ENCODE results near the gene ZNF423. TPM values are rescaled to one million over a fixed set of nuclear protein-coding genes. Genes with fewer than 3 reads are reported as not detected.

ZNF423 gene
- total and polyA plus RNA-seq, 10 donors: 0.36 to 7.0 (median 3.7) TPM

- Histone ChIP-seq H3K36me3 (no peaks in the 10 kb centered on the region), H3K4me1 (peaks cover 0 to 18% (median 0%) of the 10 kb centered on the region in 6 donors), H3K27ac (peak overlapping the region in 6 of 8 donors; percentile 26 to 75 (median 69)), H3K9me3 (no peaks in the 10 kb centered on the region), H3K27me3 (replicated peaks in 1 of 7) (peaks cover 0 to 10% (median 0%) of the 10 kb centered on the region in 7 donors), H3K4me3 (peak overlapping the region in 3 of 8 donors; percentile 7 to 32 (median 21))
- TF ChIP-seq POLR2AphosphoS5 (IDR thresholded peaks at IDR 0.05) (no peak), POLR2A (IDR thresholded peaks at IDR 0.05) (no peak), CTCF (IDR thresholded peaks at IDR 0.05 in 8 of 11, conservative IDR thresholded peaks at IDR 0.05 in 3 of 11) (no peak)
- peak; percentile 38 for DNase-seq
- intact Hi-C loops (cut with DNase I; ENCODE audit: low total_unique reads): no loop called here
- 21 to 33% (median 25%) methylated on average over 4 of the region's 4 CpGs for WGBS, 5 donors
Measured at GRCh38 chr16:49452108-49452507, 403.8 kb downstream of the ZNF423 start.

- no peak for TF ChIP-seq CTCF (IDR thresholded peaks at IDR 0.05 in 8 of 11, conservative IDR thresholded peaks at IDR 0.05 in 3 of 11)
- TF ChIP-seq POLR2A (IDR thresholded peaks at IDR 0.05): no peak
- TF ChIP-seq POLR2AphosphoS5 (IDR thresholded peaks at IDR 0.05): no peak
- H3K27me3 ChIP-seq (replicated peaks in 1 of 7): no peaks in the 10 kb centered on the region
- no peaks in the 10 kb centered on the region for H3K9me3 ChIP-seq
- H3K4me1 ChIP-seq: peaks cover 0 to 15% (median 7%) of the 10 kb centered on the region in 6 donors
- intact Hi-C loops (cut with DNase I; ENCODE audit: low total_unique reads): no loop called here
- no peak overlapping the region for H3K27ac ChIP-seq
- 88 to 99% (median 92%) methylated on average over 2 of the region's 2 CpGs for WGBS, 5 donors
- DNase-seq: no peak
- no peaks in the 10 kb centered on the region for H3K36me3 ChIP-seq
- H3K4me3 ChIP-seq: no peak overlapping the region
Measured at GRCh38 chr16:49446805-49447204, 409.1 kb downstream of the ZNF423 start.

- H3K27me3 ChIP-seq (replicated peaks in 1 of 7): no peaks in the 10 kb centered on the region
- no peaks in the 10 kb centered on the region for H3K9me3 ChIP-seq
- intact Hi-C loops (cut with DNase I; ENCODE audit: low total_unique reads): no loop called here
- peak; percentile 65 for DNase-seq
- no peaks in the 10 kb centered on the region for H3K36me3 ChIP-seq
- no peak overlapping the region for H3K4me3 ChIP-seq
- WGBS, 5 donors: 85 to 95% (median 91%) methylated on average over 9 of the region's 9 CpGs
- H3K27ac ChIP-seq: no peak overlapping the region
- no peak for TF ChIP-seq POLR2AphosphoS5 (IDR thresholded peaks at IDR 0.05)
- TF ChIP-seq POLR2A (IDR thresholded peaks at IDR 0.05): no peak
- TF ChIP-seq CTCF (IDR thresholded peaks at IDR 0.05 in 8 of 11, conservative IDR thresholded peaks at IDR 0.05 in 3 of 11): no peak
- peaks cover 0 to 40% (median 22%) of the 10 kb centered on the region in 6 donors for H3K4me1 ChIP-seq
Measured at GRCh38 chr16:49443576-49443975, 412.3 kb downstream of the ZNF423 start.

GRCh38 chr16:49442805-49443204, 413.1 kb downstream of the ZNF423 start:
- no peaks in the 10 kb centered on the region for H3K36me3 ChIP-seq
- no peak overlapping the region for H3K27ac ChIP-seq
- intact Hi-C loops (cut with DNase I; ENCODE audit: low total_unique reads): no loop called here
- no peaks in the 10 kb centered on the region for H3K27me3 ChIP-seq (replicated peaks in 1 of 7)
- 36 to 48% (median 38%) methylated on average over 5 of the region's 5 CpGs for WGBS, 5 donors
- H3K4me1 ChIP-seq: peaks cover 0 to 40% (median 22%) of the 10 kb centered on the region in 6 donors
- no peaks in the 10 kb centered on the region for H3K9me3 ChIP-seq
- H3K4me3 ChIP-seq: no peak overlapping the region
- peak; percentile 57 for DNase-seq
- TF ChIP-seq POLR2AphosphoS5 (IDR thresholded peaks at IDR 0.05): no peak
- no peak for TF ChIP-seq POLR2A (IDR thresholded peaks at IDR 0.05)
- TF ChIP-seq CTCF (IDR thresholded peaks at IDR 0.05 in 8 of 11, conservative IDR thresholded peaks at IDR 0.05 in 3 of 11): no peak
